HepG2 (cell line): Measurements from ENCODE around the gene ACAP3. TPM values are rescaled to one million over a fixed set of nuclear protein-coding genes. Genes with fewer than 3 reads are reported as not detected.

ENCODE experiments used
- ATF7 ChIP-seq, 2 experiments: fragments of 450-650 bp in 1 of 2; sonication (generic) in 1 of 2; formaldehyde crosslinking in 1 of 2; IDR thresholded peaks; 2 replicates each; pipeline versions ENCODE4 v1.4.0 to v1.6.1; 2016 to 2020; ENCODE audit warnings: antibody characterized with exemption in 1 of 2, mild to moderate bottlenecking in 1 of 2, missing genetic modification reagents in 1 of 2
- BCLAF1 ChIP-seq: fragments of 450-650 bp; IDR thresholded peaks from 2 replicates; pipeline ENCODE4 v1.6.1; 2017; ENCODE audit warnings: mild to moderate bottlenecking
- HOXA3 ChIP-seq: sonication (generic); formaldehyde crosslinking; IDR thresholded peaks from 2 replicates; pipeline ENCODE4 v1.5.0; 2020; ENCODE audit warnings: missing genetic modification reagents
- MEIS1 ChIP-seq: sonication (generic); formaldehyde crosslinking; IDR thresholded peaks from 2 replicates; pipeline ENCODE4 v1.9.0; 2021; ENCODE audit warnings: mild to moderate bottlenecking, missing genetic modification reagents, moderate library complexity, borderline replicate concordance
- POGZ ChIP-seq: sonication (generic); formaldehyde crosslinking; IDR thresholded peaks from 2 replicates; pipeline ENCODE4 v1.4.0; 2020; ENCODE audit warnings: mild to moderate bottlenecking, missing genetic modification reagents
- SOX13 ChIP-seq, 3 experiments: fragments of 450-650 bp in 1 of 3; sonication (generic) in 1 of 3; formaldehyde crosslinking in 1 of 3; IDR thresholded peaks in 2 of 3; conservative IDR thresholded peaks in 1 of 3; 2 replicates each; pipeline versions ENCODE4 v1.5.0 to v1.6.1; 2016 to 2020; ENCODE audit warnings: antibody characterized with exemption in 1 of 3, mild to moderate bottlenecking in 1 of 3, missing compliant biosample characterization in 1 of 3, missing genetic modification reagents in 1 of 3, moderate library complexity in 1 of 3
- TAF1 ChIP-seq: sonication (generic); formaldehyde crosslinking; IDR thresholded peaks from 2 replicates; pipeline ENCODE4 v1.4.0; 2020; ENCODE audit warnings: missing genetic modification reagents
- ZKSCAN1 ChIP-seq: fragments of 150-350 bp; IDR thresholded peaks from 2 replicates; pipeline ENCODE4 v1.6.1; 2014; ENCODE audit warnings: low read length
- ZNF776 ChIP-seq: sonication (generic); formaldehyde crosslinking; IDR thresholded peaks from 2 replicates; pipeline ENCODE4 v1.4.0; 2020; ENCODE audit warnings: mild to moderate bottlenecking, missing genetic modification reagents
- ZSCAN22 ChIP-seq: sonication (generic); formaldehyde crosslinking; IDR thresholded peaks from 2 replicates; pipeline ENCODE4 v1.4.0; 2020; ENCODE audit warnings: mild to moderate bottlenecking, missing genetic modification reagents
- ZZZ3 ChIP-seq: sonication (generic); formaldehyde crosslinking; IDR thresholded peaks from 2 replicates; pipeline ENCODE4 v1.4.0; 2020; ENCODE audit warnings: missing genetic modification reagents, mild to moderate bottlenecking, borderline replicate concordance
- polyA plus RNA-seq, 8 experiments: library from polyadenylated mRNA; depleted of rRNA in 3 of 8; stranded (reverse) in 7 of 8; unstranded in 1 of 8; fragments of >200 nt; fragmentation: Illumina TruSeq in 4 of 8; extraction: Trizol in 4 of 8; gene quantifications; 2 replicates each; pipeline versions ENCODE4 v1.2.1 to v1.2.3, GENCODE V29; 2011 to 2016; ENCODE audit warnings: low read depth in 4 of 8, missing spikeins in 1 of 8, mixed read lengths in 1 of 8; ENCODE audit not compliant: insufficient read depth in 1 of 8
- total RNA-seq, 5 experiments: library from RNA; depleted of rRNA; stranded (reverse); fragments of >200 nt; fragmentation: Illumina TruSeq; extraction: Trizol; gene quantifications; 2 replicates each; pipeline ENCODE4 v1.2.3, GENCODE V29; 2016; ENCODE audit warnings: low read depth in 1 of 5
- TF ChIP-seq, protein P1 (sequence below): sonication (generic); formaldehyde crosslinking; IDR thresholded peaks from 2 replicates; pipeline ENCODE4 v1.4.0; 2020; ENCODE audit warnings: missing genetic modification reagents
- TF ChIP-seq, protein P2 (sequence below): sonication (generic); formaldehyde crosslinking; IDR thresholded peaks from 2 replicates; pipeline ENCODE4 v1.4.0; 2020; ENCODE audit warnings: missing genetic modification reagents, borderline replicate concordance

Gene ACAP3
- total and polyA plus RNA-seq, 2 of the 13 experiments (the other 11 are each of a cell fraction or from before 2014, with no cell fraction given), result 29.4 to 50.8 TPM

- TF ChIP-seq, protein P1, sequence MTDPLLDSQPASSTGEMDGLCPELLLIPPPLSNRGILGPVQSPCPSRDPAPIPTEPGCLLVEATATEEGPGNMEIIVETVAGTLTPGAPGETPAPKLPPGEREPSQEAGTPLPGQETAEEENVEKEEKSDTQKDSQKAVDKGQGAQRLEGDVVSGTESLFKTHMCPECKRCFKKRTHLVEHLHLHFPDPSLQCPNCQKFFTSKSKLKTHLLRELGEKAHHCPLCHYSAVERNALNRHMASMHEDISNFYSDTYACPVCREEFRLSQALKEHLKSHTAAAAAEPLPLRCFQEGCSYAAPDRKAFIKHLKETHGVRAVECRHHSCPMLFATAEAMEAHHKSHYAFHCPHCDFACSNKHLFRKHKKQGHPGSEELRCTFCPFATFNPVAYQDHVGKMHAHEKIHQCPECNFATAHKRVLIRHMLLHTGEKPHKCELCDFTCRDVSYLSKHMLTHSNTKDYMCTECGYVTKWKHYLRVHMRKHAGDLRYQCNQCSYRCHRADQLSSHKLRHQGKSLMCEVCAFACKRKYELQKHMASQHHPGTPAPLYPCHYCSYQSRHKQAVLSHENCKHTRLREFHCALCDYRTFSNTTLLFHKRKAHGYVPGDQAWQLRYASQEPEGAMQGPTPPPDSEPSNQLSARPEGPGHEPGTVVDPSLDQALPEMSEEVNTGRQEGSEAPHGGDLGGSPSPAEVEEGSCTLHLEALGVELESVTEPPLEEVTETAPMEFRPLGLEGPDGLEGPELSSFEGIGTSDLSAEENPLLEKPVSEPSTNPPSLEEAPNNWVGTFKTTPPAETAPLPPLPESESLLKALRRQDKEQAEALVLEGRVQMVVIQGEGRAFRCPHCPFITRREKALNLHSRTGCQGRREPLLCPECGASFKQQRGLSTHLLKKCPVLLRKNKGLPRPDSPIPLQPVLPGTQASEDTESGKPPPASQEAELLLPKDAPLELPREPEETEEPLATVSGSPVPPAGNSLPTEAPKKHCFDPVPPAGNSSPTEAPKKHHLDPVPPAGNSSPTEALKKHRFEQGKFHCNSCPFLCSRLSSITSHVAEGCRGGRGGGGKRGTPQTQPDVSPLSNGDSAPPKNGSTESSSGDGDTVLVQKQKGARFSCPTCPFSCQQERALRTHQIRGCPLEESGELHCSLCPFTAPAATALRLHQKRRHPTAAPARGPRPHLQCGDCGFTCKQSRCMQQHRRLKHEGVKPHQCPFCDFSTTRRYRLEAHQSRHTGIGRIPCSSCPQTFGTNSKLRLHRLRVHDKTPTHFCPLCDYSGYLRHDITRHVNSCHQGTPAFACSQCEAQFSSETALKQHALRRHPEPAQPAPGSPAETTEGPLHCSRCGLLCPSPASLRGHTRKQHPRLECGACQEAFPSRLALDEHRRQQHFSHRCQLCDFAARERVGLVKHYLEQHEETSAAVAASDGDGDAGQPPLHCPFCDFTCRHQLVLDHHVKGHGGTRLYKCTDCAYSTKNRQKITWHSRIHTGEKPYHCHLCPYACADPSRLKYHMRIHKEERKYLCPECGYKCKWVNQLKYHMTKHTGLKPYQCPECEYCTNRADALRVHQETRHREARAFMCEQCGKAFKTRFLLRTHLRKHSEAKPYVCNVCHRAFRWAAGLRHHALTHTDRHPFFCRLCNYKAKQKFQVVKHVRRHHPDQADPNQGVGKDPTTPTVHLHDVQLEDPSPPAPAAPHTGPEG (CRISPR knock-in tag), result peak; percentile 20; the same call in 1 of the 2 replicates
- TF ChIP-seq ZZZ3 (CRISPR knock-in tag) (peak; percentile 32; the same call in 1 of the 2 replicates), SOX13 (IDR thresholded peaks at IDR 0.05) (no peak), SOX13 (CRISPR knock-in tag; conservative IDR thresholded peaks at IDR 0.05 in 1 of 2, IDR thresholded peaks at IDR 0.05 in 1 of 2) (peak in 1 of 2 experiments; percentile 38; a peak in 1 of 4 replicates), HOXA3 (0 out of 2 replicates have a peak, but pooled peaks have one; percentile 30), POGZ (CRISPR knock-in tag) (0 out of 2 replicates have a peak, but pooled peaks have one; percentile 19), TAF1 (CRISPR knock-in tag) (peak; percentile 68; the same call in 1 of the 2 replicates), ATF7 (IDR thresholded peaks at IDR 0.05) (no peak), ATF7 (CRISPR knock-in tag; IDR thresholded peaks at IDR 0.05) (peak; percentile 44; the same call in 1 of the 2 replicates), ZNF776 (peak; percentile 60; the same call in 1 of the 2 replicates), ZSCAN22 (no peak), BCLAF1 (no peak), ZKSCAN1 (no peak), MEIS1 (CRISPR knock-in tag) (0 out of 2 replicates have a peak, but pooled peaks have one; percentile 64)
- TF ChIP-seq, protein P2, sequence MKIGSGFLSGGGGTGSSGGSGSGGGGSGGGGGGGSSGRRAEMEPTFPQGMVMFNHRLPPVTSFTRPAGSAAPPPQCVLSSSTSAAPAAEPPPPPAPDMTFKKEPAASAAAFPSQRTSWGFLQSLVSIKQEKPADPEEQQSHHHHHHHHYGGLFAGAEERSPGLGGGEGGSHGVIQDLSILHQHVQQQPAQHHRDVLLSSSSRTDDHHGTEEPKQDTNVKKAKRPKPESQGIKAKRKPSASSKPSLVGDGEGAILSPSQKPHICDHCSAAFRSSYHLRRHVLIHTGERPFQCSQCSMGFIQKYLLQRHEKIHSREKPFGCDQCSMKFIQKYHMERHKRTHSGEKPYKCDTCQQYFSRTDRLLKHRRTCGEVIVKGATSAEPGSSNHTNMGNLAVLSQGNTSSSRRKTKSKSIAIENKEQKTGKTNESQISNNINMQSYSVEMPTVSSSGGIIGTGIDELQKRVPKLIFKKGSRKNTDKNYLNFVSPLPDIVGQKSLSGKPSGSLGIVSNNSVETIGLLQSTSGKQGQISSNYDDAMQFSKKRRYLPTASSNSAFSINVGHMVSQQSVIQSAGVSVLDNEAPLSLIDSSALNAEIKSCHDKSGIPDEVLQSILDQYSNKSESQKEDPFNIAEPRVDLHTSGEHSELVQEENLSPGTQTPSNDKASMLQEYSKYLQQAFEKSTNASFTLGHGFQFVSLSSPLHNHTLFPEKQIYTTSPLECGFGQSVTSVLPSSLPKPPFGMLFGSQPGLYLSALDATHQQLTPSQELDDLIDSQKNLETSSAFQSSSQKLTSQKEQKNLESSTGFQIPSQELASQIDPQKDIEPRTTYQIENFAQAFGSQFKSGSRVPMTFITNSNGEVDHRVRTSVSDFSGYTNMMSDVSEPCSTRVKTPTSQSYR (CRISPR knock-in tag), result peak; percentile 79; the same call in 1 of the 2 replicates
Observed at GRCh38 chr1:1347663-1348419, 40.1 kb upstream of the ACAP3 start (continued).
